Panc1 (cell line): ENCODE results near the gene STKLD1. TPM values are rescaled to one million over a fixed set of nuclear protein-coding genes. Genes with fewer than 3 reads are reported as not detected.

Experiments
- ATAC-seq: fragments of 200-7000 bp; cut with Tn5 transposase; 2 replicates; pipeline ENCODE4 v1.9.1; 2020; ENCODE audit warnings: mild to moderate bottlenecking, moderate library complexity
- BruUV-seq: library from RNA; stranded (reverse); fragments of 400-500 nt; replicated peaks from 2 replicates; lab custom pipeline; 2021; lab: Mats Ljungman, UMichigan
- CTCF ChIA-PET: fragments of 300-600 bp; sonication (Branson Sonifier 250); formaldehyde crosslinking; loops from one replicate; lab custom pipeline; 2022; ENCODE audit warnings: antibody characterized with exemption; lab: Charles Lee
- POLR2A ChIA-PET: fragments of 300-600 bp; sonication (Branson Sonifier 250); formaldehyde crosslinking; loops from one replicate; lab custom pipeline; 2022; ENCODE audit warnings: antibody characterized with exemption; lab: Charles Lee
- DNase-seq: peaks from one replicate; pipeline ENCODE4 v3.0.0-alpha.2; 2010; ENCODE audit warnings: low read depth, low spot score
- H3K27ac ChIP-seq: 2 replicates; pipeline ENCODE4 v1.5.1; 2011; ENCODE audit warnings: mild to moderate bottlenecking, low read length, inconsistent platforms
- H3K27me3 ChIP-seq: fragments of 200-500 bp; sonication (Bioruptor generic); 2 replicates; pipeline ENCODE4 v1.6.0; 2014; ENCODE audit warnings: low read length, inconsistent platforms; ENCODE audit not compliant: control insufficient read depth, insufficient read depth
- H3K36me3 ChIP-seq: fragments of 200-500 bp; sonication (Bioruptor generic); 2 replicates; pipeline ENCODE4 v1.5.1; 2014; ENCODE audit warnings: inconsistent platforms, mild to moderate bottlenecking, low read length, moderate library complexity; ENCODE audit not compliant: control insufficient read depth, insufficient read depth
- H3K4me1 ChIP-seq: 2 replicates; pipeline ENCODE4 v1.5.1; 2011; ENCODE audit warnings: inconsistent platforms, mild to moderate bottlenecking, low read length, moderate library complexity; ENCODE audit not compliant: control insufficient read depth, insufficient read depth
- H3K4me3 ChIP-seq, 2 experiments: 2 replicates each; pipeline ENCODE4 v1.5.1; 2011 to 2012; ENCODE audit warnings: low read depth in 2 of 2, low read length in 2 of 2, mild to moderate bottlenecking in 2 of 2, inconsistent platforms in 1 of 2, moderate library complexity in 1 of 2
- H3K9me3 ChIP-seq: fragments of 200-500 bp; sonication (Bioruptor generic); 2 replicates; pipeline ENCODE4 v1.5.1; 2014; ENCODE audit warnings: low read depth, mild to moderate bottlenecking, inconsistent platforms, low read length, moderate library complexity; ENCODE audit not compliant: control insufficient read depth, insufficient read depth
- POLR2AphosphoS5 ChIP-seq: IDR thresholded peaks from 2 replicates; pipeline ENCODE4 v1.6.1; 2012; ENCODE audit warnings: mild to moderate bottlenecking, low read depth, low read length, moderate library complexity
- SIN3A ChIP-seq: IDR thresholded peaks from 2 replicates; pipeline ENCODE4 v1.6.1; 2012; ENCODE audit warnings: low read depth, mild to moderate bottlenecking, low read length, moderate library complexity, borderline replicate concordance; ENCODE audit not compliant: insufficient read depth
- TCF7L2 ChIP-seq: IDR thresholded peaks from 2 replicates; pipeline ENCODE4 v1.6.1; 2011; ENCODE audit warnings: mild to moderate bottlenecking, low read depth, low read length, inconsistent platforms
- in situ Hi-C: cut with HindIII; loops from 2 replicates; pipeline ENCODE4 v1.10.0; 2016; ENCODE audit warnings: low sequenced_read_pairs, low pct_unique_long_range_greater_than_20kb
- intact Hi-C: fragments of 100-400 bp; cut with micrococcal nuclease; formaldehyde crosslinking; loops from one replicate; pipeline ENCODE4 v1.10.0; 2022; ENCODE audit not compliant: unreplicated experiment
- total RNA-seq: library from RNA; stranded (reverse); gene quantifications from one replicate; pipeline ENCODE4 v1.2.1, GENCODE V29; 2021; ENCODE audit not compliant: unreplicated experiment
- TF ChIP-seq, protein P1 (sequence below): fragments of 450-650 bp; IDR thresholded peaks from 2 replicates; pipeline ENCODE4 v1.5.1; 2017; ENCODE audit warnings: mild to moderate bottlenecking
- TF ChIP-seq, protein P2 (sequence below), 2 experiments: IDR thresholded peaks; 2 replicates each; pipeline ENCODE4 v1.6.1; 2011 to 2012; ENCODE audit warnings: low read depth in 2 of 2, control low read depth in 1 of 2, low read length in 1 of 2, mild to moderate bottlenecking in 1 of 2, moderate library complexity in 1 of 2; ENCODE audit not compliant: insufficient read depth in 1 of 2

Gene STKLD1
- total RNA-seq, 1 experiment from 2014 or later: 0.74 TPM

DNA sequence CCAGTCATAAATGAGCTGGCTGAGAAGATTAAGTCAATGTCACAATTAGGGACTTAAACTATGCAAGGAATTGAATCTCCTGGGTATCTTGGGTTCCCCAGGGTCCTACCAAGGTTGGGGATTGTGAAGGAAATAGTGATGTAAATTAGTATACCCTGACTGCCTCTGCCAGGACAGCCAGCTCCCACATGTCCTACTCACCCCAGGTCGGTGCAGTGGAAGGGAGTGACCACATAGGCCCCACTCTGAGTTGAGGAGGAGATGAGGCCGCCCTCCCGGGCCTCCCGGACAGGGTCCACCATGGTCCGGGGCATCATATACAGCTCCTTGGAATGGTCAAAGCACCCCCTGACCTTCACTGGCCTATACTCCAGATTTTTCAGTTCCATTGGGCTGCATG, 22.6 kb upstream of the STKLD1 start:
- TF ChIP-seq SIN3A: no peak
- TF ChIP-seq, protein P1, sequence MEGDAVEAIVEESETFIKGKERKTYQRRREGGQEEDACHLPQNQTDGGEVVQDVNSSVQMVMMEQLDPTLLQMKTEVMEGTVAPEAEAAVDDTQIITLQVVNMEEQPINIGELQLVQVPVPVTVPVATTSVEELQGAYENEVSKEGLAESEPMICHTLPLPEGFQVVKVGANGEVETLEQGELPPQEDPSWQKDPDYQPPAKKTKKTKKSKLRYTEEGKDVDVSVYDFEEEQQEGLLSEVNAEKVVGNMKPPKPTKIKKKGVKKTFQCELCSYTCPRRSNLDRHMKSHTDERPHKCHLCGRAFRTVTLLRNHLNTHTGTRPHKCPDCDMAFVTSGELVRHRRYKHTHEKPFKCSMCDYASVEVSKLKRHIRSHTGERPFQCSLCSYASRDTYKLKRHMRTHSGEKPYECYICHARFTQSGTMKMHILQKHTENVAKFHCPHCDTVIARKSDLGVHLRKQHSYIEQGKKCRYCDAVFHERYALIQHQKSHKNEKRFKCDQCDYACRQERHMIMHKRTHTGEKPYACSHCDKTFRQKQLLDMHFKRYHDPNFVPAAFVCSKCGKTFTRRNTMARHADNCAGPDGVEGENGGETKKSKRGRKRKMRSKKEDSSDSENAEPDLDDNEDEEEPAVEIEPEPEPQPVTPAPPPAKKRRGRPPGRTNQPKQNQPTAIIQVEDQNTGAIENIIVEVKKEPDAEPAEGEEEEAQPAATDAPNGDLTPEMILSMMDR: no peak
- TF ChIP-seq TCF7L2: no peak
- no peak; the same call in 1 of the 2 replicates for TF ChIP-seq POLR2AphosphoS5
- TF ChIP-seq, protein P2, sequence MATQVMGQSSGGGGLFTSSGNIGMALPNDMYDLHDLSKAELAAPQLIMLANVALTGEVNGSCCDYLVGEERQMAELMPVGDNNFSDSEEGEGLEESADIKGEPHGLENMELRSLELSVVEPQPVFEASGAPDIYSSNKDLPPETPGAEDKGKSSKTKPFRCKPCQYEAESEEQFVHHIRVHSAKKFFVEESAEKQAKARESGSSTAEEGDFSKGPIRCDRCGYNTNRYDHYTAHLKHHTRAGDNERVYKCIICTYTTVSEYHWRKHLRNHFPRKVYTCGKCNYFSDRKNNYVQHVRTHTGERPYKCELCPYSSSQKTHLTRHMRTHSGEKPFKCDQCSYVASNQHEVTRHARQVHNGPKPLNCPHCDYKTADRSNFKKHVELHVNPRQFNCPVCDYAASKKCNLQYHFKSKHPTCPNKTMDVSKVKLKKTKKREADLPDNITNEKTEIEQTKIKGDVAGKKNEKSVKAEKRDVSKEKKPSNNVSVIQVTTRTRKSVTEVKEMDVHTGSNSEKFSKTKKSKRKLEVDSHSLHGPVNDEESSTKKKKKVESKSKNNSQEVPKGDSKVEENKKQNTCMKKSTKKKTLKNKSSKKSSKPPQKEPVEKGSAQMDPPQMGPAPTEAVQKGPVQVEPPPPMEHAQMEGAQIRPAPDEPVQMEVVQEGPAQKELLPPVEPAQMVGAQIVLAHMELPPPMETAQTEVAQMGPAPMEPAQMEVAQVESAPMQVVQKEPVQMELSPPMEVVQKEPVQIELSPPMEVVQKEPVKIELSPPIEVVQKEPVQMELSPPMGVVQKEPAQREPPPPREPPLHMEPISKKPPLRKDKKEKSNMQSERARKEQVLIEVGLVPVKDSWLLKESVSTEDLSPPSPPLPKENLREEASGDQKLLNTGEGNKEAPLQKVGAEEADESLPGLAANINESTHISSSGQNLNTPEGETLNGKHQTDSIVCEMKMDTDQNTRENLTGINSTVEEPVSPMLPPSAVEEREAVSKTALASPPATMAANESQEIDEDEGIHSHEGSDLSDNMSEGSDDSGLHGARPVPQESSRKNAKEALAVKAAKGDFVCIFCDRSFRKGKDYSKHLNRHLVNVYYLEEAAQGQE (IDR thresholded peaks at IDR 0.05; ENCODE audit: insufficient read depth in 1 of 2, low read depth in 2 of 2, low read length in 1 of 2): no peak
- in situ Hi-C loops: no loop called here
- Histone ChIP-seq H3K4me1 (peaks cover 24% of the 10 kb centered on the region), H3K27me3 (no peaks in the 10 kb centered on the region), H3K27ac (no peak overlapping the region), H3K36me3 (peaks cover 24% of the 10 kb centered on the region), H3K4me3 (no peak overlapping the region), H3K9me3 (no peaks in the 10 kb centered on the region)
- intact Hi-C loops: loop anchor here (10.0 kb wide), 1 partner anchor 131 kb away; no protein-coding TSS in a partner anchor
- ATAC-seq (no peak), DNase-seq (no peak)
- CTCF ChIA-PET: no interaction called here
- POLR2A ChIA-PET: no interaction called here
- BruUV-seq: no TSS peak

DNA sequence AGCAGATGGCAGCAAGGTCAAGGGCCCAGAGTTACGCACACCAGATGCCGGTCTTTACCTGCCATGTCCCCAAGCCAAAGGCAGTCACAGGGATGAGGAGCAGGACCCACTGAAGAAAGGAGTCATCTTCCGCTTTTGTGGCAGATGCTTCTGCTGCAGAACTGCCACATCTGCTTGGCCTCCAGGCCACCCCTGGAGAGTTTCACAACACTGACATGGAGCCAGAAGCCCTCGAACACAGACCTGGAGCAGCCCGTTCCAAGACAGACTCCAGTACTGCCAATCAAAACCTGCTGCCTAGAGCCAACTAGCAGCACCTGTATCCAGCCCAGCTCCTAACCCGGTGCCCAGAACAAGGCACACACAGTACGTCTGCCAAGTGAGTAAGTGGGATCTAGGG, 21.4 kb upstream of the STKLD1 start:
- Histone ChIP-seq H3K4me1 (peaks cover 19% of the 10 kb centered on the region), H3K27ac (no peak overlapping the region), H3K36me3 (peaks cover 15% of the 10 kb centered on the region), H3K9me3 (no peaks in the 10 kb centered on the region), H3K27me3 (no peaks in the 10 kb centered on the region), H3K4me3 (no peak overlapping the region)
- ChIA-PET CTCF (no interaction called here), POLR2A (no interaction called here)
- in situ Hi-C loops (no loop called here), intact Hi-C loops (loop anchor here (10.0 kb wide), 1 partner anchor 130 kb away; no protein-coding TSS in a partner anchor)
- ATAC-seq (no peak), DNase-seq (no peak)
- BruUV-seq: no TSS peak
- TF ChIP-seq, protein P2 (IDR thresholded peaks at IDR 0.05; ENCODE audit: insufficient read depth in 1 of 2, low read depth in 2 of 2, low read length in 1 of 2): no peak
- TF ChIP-seq TCF7L2 (no peak), SIN3A (no peak), POLR2AphosphoS5 (no peak)
- TF ChIP-seq, protein P1: no peak
